HepG2 (cell line): ENCODE results near the gene INHBC. TPM values are rescaled to one million over a fixed set of nuclear protein-coding genes. Genes with fewer than 3 reads are reported as not detected.

Source experiments
- CEBPB ChIP-seq: IDR thresholded peaks from 2 replicates; pipeline ENCODE4 v1.6.1; 2011; ENCODE audit warnings: low read depth, low read length, improper control_type of control experiment, borderline replicate concordance
- CHCHD3 ChIP-seq: sonication (generic); formaldehyde crosslinking; IDR thresholded peaks from 2 replicates; pipeline ENCODE4 v1.8.0; 2022; ENCODE audit warnings: mild to moderate bottlenecking, missing genetic modification reagents, moderate library complexity
- ELF3 ChIP-seq: IDR thresholded peaks from 2 replicates; pipeline ENCODE4 v1.6.1; 2016; ENCODE audit warnings: missing genetic modification reagents, missing compliant biosample characterization
- FOXA1 ChIP-seq, 2 experiments: fragments of 450-650 bp in 1 of 2; sonication (generic) in 1 of 2; formaldehyde crosslinking in 1 of 2; IDR thresholded peaks; 2 replicates each; pipeline versions ENCODE4 v1.4.0 to v1.6.1; 2016 to 2020; ENCODE audit warnings: missing genetic modification reagents in 1 of 2
- FOXA3 ChIP-seq: IDR thresholded peaks from 2 replicates; pipeline ENCODE4 v1.6.1; 2016; ENCODE audit warnings: missing genetic modification reagents, missing compliant biosample characterization
- HMGA1 ChIP-seq: sonication (generic); formaldehyde crosslinking; conservative IDR thresholded peaks from 2 replicates; pipeline ENCODE4 v1.4.0; 2020; ENCODE audit warnings: missing genetic modification reagents
- HMGXB3 ChIP-seq: sonication (generic); formaldehyde crosslinking; IDR thresholded peaks from 2 replicates; pipeline ENCODE4 v1.4.0; 2020; ENCODE audit warnings: missing genetic modification reagents, borderline replicate concordance
- HNRNPL ChIP-seq: fragments of 200-400 bp; formaldehyde crosslinking; IDR thresholded peaks from 2 replicates; pipeline ENCODE4 v1.6.1; 2017; ENCODE audit warnings: mild to moderate bottlenecking, low read depth, low read length
- HOXA9 ChIP-seq: sonication (generic); formaldehyde crosslinking; IDR thresholded peaks from 2 replicates; pipeline ENCODE4 v1.8.1; 2022; ENCODE audit warnings: missing genetic modification reagents, mild to moderate bottlenecking, moderate library complexity, borderline replicate concordance
- MNT ChIP-seq: fragments of 450-650 bp; IDR thresholded peaks from 2 replicates; pipeline ENCODE4 v1.6.1; 2016
- MTERF4 ChIP-seq: sonication (generic); formaldehyde crosslinking; IDR thresholded peaks from 2 replicates; pipeline ENCODE4 v1.8.0; 2023; ENCODE audit warnings: mild to moderate bottlenecking, missing genetic modification reagents
- MTF2 ChIP-seq: sonication (generic); formaldehyde crosslinking; IDR thresholded peaks from 2 replicates; pipeline ENCODE4 v1.5.0; 2020; ENCODE audit warnings: missing genetic modification reagents, borderline replicate concordance
- MYC ChIP-seq: sonication (generic); formaldehyde crosslinking; IDR thresholded peaks from 2 replicates; pipeline ENCODE4 v1.9.0; 2021; ENCODE audit warnings: missing genetic modification reagents, borderline replicate concordance
- NCOA2 ChIP-seq: sonication (generic); formaldehyde crosslinking; IDR thresholded peaks from 2 replicates; pipeline ENCODE4 v1.8.0; 2022; ENCODE audit warnings: inconsistent platforms
- NFIB ChIP-seq: sonication (generic); formaldehyde crosslinking; IDR thresholded peaks from 2 replicates; pipeline ENCODE4 v1.9.0; 2021; ENCODE audit warnings: missing genetic modification reagents, mild to moderate bottlenecking, borderline replicate concordance
- PHF21A ChIP-seq: sonication (generic); formaldehyde crosslinking; IDR thresholded peaks from 2 replicates; pipeline ENCODE4 v1.5.0; 2020; ENCODE audit warnings: mild to moderate bottlenecking, missing genetic modification reagents
- PLSCR1 ChIP-seq: sonication (generic); formaldehyde crosslinking; IDR thresholded peaks from 2 replicates; pipeline ENCODE4 v1.5.0; 2020; ENCODE audit warnings: missing genetic modification reagents, mild to moderate bottlenecking, borderline replicate concordance
- YEATS2 ChIP-seq: sonication (generic); formaldehyde crosslinking; IDR thresholded peaks from 2 replicates; pipeline ENCODE4 v1.4.0; 2020; ENCODE audit warnings: missing genetic modification reagents, borderline replicate concordance
- ZFP36 ChIP-seq: fragments of 150-350 bp; IDR thresholded peaks from 2 replicates; pipeline ENCODE4 v1.6.1; 2018; ENCODE audit warnings: borderline replicate concordance, low read length, low read depth; ENCODE audit not compliant: partially characterized antibody
- ZKSCAN1 ChIP-seq: fragments of 150-350 bp; IDR thresholded peaks from 2 replicates; pipeline ENCODE4 v1.6.1; 2014; ENCODE audit warnings: low read length
- ZNF530 ChIP-seq: sonication (generic); formaldehyde crosslinking; IDR thresholded peaks from 2 replicates; pipeline ENCODE4 v1.5.0; 2020; ENCODE audit warnings: low read depth, mild to moderate bottlenecking, missing genetic modification reagents
- ZNF7 ChIP-seq: IDR thresholded peaks from 2 replicates; pipeline ENCODE4 v1.6.1; 2016; ENCODE audit warnings: missing biosample characterization, missing genetic modification reagents
- ZNF772 ChIP-seq: sonication (generic); formaldehyde crosslinking; IDR thresholded peaks from 2 replicates; pipeline ENCODE4 v1.5.0; 2020; ENCODE audit warnings: mild to moderate bottlenecking, missing genetic modification reagents
- ZNF780A ChIP-seq: sonication (generic); formaldehyde crosslinking; IDR thresholded peaks from 2 replicates; pipeline ENCODE4 v1.8.0; 2022; ENCODE audit warnings: mild to moderate bottlenecking, missing genetic modification reagents, moderate library complexity
- polyA plus RNA-seq, 8 experiments: library from polyadenylated mRNA; depleted of rRNA in 3 of 8; stranded (reverse) in 7 of 8; unstranded in 1 of 8; fragments of >200 nt; fragmentation: Illumina TruSeq in 4 of 8; extraction: Trizol in 4 of 8; gene quantifications; 2 replicates each; pipeline versions ENCODE4 v1.2.1 to v1.2.3, GENCODE V29; 2011 to 2016; ENCODE audit warnings: low read depth in 4 of 8, missing spikeins in 1 of 8, mixed read lengths in 1 of 8; ENCODE audit not compliant: insufficient read depth in 1 of 8
- total RNA-seq, 5 experiments: library from RNA; depleted of rRNA; stranded (reverse); fragments of >200 nt; fragmentation: Illumina TruSeq; extraction: Trizol; gene quantifications; 2 replicates each; pipeline ENCODE4 v1.2.3, GENCODE V29; 2016; ENCODE audit warnings: low read depth in 1 of 5

INHBC gene
- total and polyA plus RNA-seq, 2 of the 13 experiments (the other 11 are each of a cell fraction or from before 2014, with no cell fraction given) = 1.8 to 13.8 TPM

- TF ChIP-seq HMGXB3 (CRISPR knock-in tag) (0 out of 2 replicates have a peak, but pooled peaks have one; percentile 15), NFIB (no peak), PLSCR1 (CRISPR knock-in tag) (no peak), FOXA3 (CRISPR knock-in tag) (no peak), MYC (CRISPR knock-in tag) (no peak), CHCHD3 (CRISPR knock-in tag) (no peak), ZFP36 (no peak), FOXA1 (IDR thresholded peaks at IDR 0.05) (no peak), FOXA1 (CRISPR knock-in tag; IDR thresholded peaks at IDR 0.05) (no peak), HMGA1 (CRISPR knock-in tag) (no peak), CEBPB (no peak), ZKSCAN1 (no peak), HOXA9 (CRISPR knock-in tag) (no peak), ZNF530 (no peak), MTF2 (no peak), YEATS2 (no peak), MTERF4 (CRISPR knock-in tag) (no peak), HNRNPL (no peak), PHF21A (CRISPR knock-in tag) (peak; percentile 55; the same call in 1 of the 2 replicates), ZNF7 (CRISPR knock-in tag) (no peak), ELF3 (CRISPR knock-in tag) (no peak), ZNF772 (no peak), NCOA2 (CRISPR knock-in tag) (no peak), ZNF780A (CRISPR knock-in tag) (no peak), MNT (no peak)
Observed at GRCh38 chr12:57459055-57459749, 24.6 kb downstream of the INHBC start (continued).
